Peyer's patch (tissue), 4 donors: ENCODE measurements around the gene HSPA12B.

Experiments
- CTCF ChIP-seq, 6 experiments: fragments of 450-650 bp in 4 of 6; fragments of 200-600 bp in 2 of 6; sonication (generic) in 1 of 6; IDR thresholded peaks; one replicate each; pipeline ENCODE4 v1.5.1; 2017 to 2019; ENCODE audit warnings: antibody characterized with exemption in 6 of 6, mild to moderate bottlenecking in 3 of 6, moderate library complexity in 1 of 6
- POLR2A ChIP-seq, 2 donors: fragments of 450-650 bp; IDR thresholded peaks; one replicate each; pipeline ENCODE4 v1.5.1; 2017; ENCODE audit warnings: antibody characterized with exemption in 2 of 2, mild to moderate bottlenecking in 2 of 2, moderate library complexity in 2 of 2

- TF ChIP-seq CTCF (IDR thresholded peaks at IDR 0.05) (no peak), POLR2A (IDR thresholded peaks at IDR 0.05) (no peak)
Observed at GRCh38 chr20:3732327-3733118, at the start of gene HSPA12B.
